GM12892 (cell line): ENCODE data around the gene PLPP1.
"Not testable (repeated sequence)": the region's sequence is repeated elsewhere in the genome, so short reads cannot be mapped to it uniquely, and the experiment has no call there.

ENCODE experiments used
- DNase-seq: peaks from one replicate; pipeline ENCODE4 v3.0.0; 2011; ENCODE audit not compliant: insufficient read length
- FAIRE-seq: peaks from 2 replicates; lab custom pipeline; 2011; peaks lifted over from hg19 to GRCh38; lab: Jason Lieb, UNC
- POLR2A ChIP-seq: IDR thresholded peaks from 2 replicates; pipeline ENCODE4 v1.6.1; 2011; ENCODE audit warnings: low read depth, low read length, control low read depth
- POLR2AphosphoS5 ChIP-seq: IDR thresholded peaks from 2 replicates; pipeline ENCODE4 v1.6.1; 2011; ENCODE audit warnings: low read depth, low read length, control low read depth
- TAF1 ChIP-seq: IDR thresholded peaks from 2 replicates; pipeline ENCODE4 v1.6.1; 2011; ENCODE audit warnings: low read depth, mild to moderate bottlenecking, control low read depth, low read length, borderline replicate concordance

The PLPP1 gene

DNA sequence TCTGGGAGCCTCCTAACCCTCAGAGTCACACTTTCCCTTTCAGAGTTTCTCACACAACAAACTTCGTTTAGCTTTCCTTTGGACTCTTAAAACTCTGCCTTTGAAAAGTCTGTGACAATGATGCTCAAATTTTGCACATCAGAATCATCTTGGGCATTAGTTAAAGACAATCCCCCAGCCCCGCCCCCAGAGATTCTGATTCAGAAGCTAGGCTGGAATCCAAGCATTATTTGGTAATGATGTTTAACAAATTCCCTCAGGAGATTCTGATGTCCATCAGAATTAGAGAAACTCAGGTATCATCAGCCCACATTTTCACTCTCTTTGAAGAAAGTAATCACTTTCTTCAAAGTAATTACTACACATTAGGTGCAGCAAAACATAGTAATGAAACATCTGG, 9.6 kb upstream of the PLPP1 start:
- FAIRE-seq (no peak), DNase-seq (no peak)
- no peak for TF ChIP-seq POLR2AphosphoS5
- TF ChIP-seq POLR2A, result no peak
- no peak for TF ChIP-seq TAF1

- DNase-seq, result no peak
- peak; percentile 24 for FAIRE-seq
- no peak for TF ChIP-seq POLR2A
- no peak for TF ChIP-seq POLR2AphosphoS5
- no peak for TF ChIP-seq TAF1
These were observed 6.4 kb upstream of the PLPP1 start for GRCh38 chr5:55541056-55541635.

- DNase-seq, result no peak
- TF ChIP-seq TAF1, result no peak
- no peak for TF ChIP-seq POLR2A
- no peak for TF ChIP-seq POLR2AphosphoS5
- FAIRE-seq, result no peak
These were observed 5.8 kb upstream of the PLPP1 start for GRCh38 chr5:55540525-55540924.

GRCh38 chr5:55540024-55540423, 5.3 kb upstream of the PLPP1 start:
- FAIRE-seq (peak; percentile 40), DNase-seq (no peak)
- no peak for TF ChIP-seq TAF1
- TF ChIP-seq POLR2A, result no peak
- no peak for TF ChIP-seq POLR2AphosphoS5

DNA sequence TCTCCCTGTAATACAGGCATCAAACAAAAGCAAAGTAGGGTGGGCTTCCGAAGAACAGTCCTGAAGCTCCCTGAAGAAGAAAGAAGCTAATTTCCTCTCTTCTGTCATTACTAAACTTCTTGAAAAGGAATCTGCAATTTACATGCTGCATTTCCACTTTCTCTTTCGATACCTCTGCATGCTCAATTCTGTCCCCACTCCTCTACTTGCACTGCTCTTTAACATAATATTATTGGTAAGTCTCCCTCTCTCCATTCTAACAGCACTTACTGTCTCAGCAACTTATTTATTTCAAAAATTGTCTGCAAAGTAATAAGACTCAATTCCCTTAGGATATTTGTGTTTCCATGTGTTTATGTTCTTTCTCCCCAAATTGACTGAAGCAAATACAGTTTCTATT, 3.9 kb upstream of the PLPP1 start:
- FAIRE-seq (peak; percentile 81), DNase-seq (no peak)
- no peak for TF ChIP-seq POLR2AphosphoS5
- no peak for TF ChIP-seq POLR2A

DNA sequence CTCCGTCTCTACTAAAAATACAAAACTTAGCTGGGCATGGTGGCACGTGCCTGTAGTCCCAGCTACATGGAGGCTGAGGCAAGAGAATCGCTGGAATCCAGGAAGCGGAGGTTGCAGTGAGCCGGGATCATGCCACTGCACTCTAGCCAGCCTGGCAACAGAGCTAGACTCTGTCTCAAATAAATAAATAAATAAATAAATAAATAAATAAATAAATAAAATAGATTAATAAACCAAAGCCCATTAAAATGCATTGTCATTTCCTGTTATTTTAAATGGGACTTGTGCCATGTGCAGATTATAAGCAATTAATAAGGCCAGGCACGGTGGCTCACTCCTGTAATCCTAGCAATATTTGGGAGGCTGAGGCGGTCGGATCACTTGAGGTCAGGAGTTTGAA, 2.6 kb upstream of the PLPP1 start:
- not testable (repeated sequence) for DNase-seq, FAIRE-seq

DNA sequence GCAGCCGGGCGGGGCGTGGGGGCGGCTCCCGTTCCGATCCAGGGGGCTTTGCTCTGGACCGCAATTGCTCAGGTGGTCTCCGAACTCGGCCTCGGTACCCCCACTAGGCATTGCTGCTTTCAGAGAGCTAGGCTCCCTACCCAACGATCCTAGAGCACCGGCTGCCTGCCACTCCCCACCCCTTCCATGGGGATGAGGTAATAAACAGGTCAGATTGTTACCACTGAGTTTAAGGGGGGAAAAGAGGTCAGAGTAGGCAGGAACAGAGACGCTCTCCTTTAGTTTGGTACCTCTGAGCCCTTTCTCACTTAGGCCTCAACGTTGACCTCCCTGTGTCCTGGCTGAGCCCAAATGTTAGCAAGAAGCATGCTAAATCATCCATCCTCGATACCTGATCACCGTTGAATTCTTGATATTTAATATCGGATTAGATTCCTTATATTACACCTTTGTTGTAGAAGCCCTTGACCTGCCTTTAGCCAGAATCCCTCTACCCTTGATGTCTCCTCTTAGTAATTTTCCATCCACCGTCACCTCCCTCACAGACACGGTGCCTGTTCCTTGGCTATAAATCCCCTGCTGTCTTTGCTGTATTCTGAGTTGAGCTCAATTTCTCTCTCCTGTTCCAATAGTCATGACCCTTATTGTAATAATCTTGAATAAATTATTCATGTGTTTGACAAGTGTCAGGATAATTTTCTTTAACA, 588 bp upstream of the PLPP1 start:
- TF ChIP-seq POLR2AphosphoS5 (no peak), POLR2A (no peak; the same call in 1 of the 2 replicates), TAF1 (no peak)
- no peak for DNase-seq
- peak; percentile 51 for FAIRE-seq

- TF ChIP-seq TAF1, result no peak
- no peak for TF ChIP-seq POLR2AphosphoS5
- DNase-seq (no peak), FAIRE-seq (no peak)
These were observed 986 bp downstream of the PLPP1 start for GRCh38 chr5:55533521-55534435.

- FAIRE-seq (no peak), DNase-seq (no peak)
- TF ChIP-seq TAF1 (no peak), POLR2A (no peak), POLR2AphosphoS5 (no peak)
These were observed 4.1 kb downstream of the PLPP1 start for GRCh38 chr5:55530669-55531068.

DNA sequence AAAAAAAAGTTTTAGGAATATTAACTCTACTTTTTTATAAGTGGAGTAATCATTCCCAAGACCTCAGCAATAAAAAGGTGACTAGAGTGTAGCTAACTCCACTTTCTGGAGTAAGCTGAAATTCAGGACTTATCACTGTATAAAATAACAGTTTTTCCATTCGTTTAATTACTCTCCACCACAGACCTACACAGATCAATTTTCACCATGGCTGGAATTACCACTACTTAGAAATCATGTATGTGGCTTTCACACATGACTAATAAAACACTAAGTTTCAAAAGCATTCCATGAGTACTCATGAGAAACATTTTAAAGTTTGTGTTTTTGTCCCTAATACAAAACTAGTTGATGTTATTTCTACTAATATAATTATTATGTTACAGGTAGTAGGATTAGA, 9.9 kb downstream of the PLPP1 start:
- TF ChIP-seq POLR2AphosphoS5, result no peak
- TF ChIP-seq POLR2A, result no peak
- TF ChIP-seq TAF1, result no peak
- FAIRE-seq (no peak), DNase-seq (no peak)

- FAIRE-seq (no peak), DNase-seq (no peak)
- no peak for TF ChIP-seq POLR2AphosphoS5
- TF ChIP-seq POLR2A, result no peak
- no peak for TF ChIP-seq TAF1
These were observed 11.5 kb downstream of the PLPP1 start for GRCh38 chr5:55523293-55523692.

- no peak for TF ChIP-seq POLR2A
- TF ChIP-seq POLR2AphosphoS5, result no peak
- FAIRE-seq (no peak), DNase-seq (no peak)
These were observed 12.9 kb downstream of the PLPP1 start for GRCh38 chr5:55521881-55522280.
